HepG2 (cell line): ENCODE measurements around the gene ZKSCAN1. TPM values are rescaled to one million over a fixed set of nuclear protein-coding genes. Genes with fewer than 3 reads are reported as not detected.

Source experiments
- DMAP1 ChIP-seq: IDR thresholded peaks from 2 replicates; pipeline ENCODE4 v1.6.1; 2016
- EED ChIP-seq: sonication (generic); formaldehyde crosslinking; IDR thresholded peaks from 2 replicates; pipeline ENCODE4 v1.5.0; 2020; ENCODE audit warnings: mild to moderate bottlenecking, missing genetic modification reagents
- GATAD2A ChIP-seq: IDR thresholded peaks from 2 replicates; pipeline ENCODE4 v1.6.1; 2016
- HMG20B ChIP-seq: conservative IDR thresholded peaks from 2 replicates; pipeline ENCODE4 v1.6.1; 2016; ENCODE audit warnings: missing genetic modification reagents, missing compliant biosample characterization
- HNF4A ChIP-seq: sonication (generic); formaldehyde crosslinking; IDR thresholded peaks from 2 replicates; pipeline ENCODE4 v1.4.0; 2020; ENCODE audit warnings: missing genetic modification reagents
- JUNB ChIP-seq: sonication (generic); formaldehyde crosslinking; IDR thresholded peaks from 2 replicates; pipeline ENCODE4 v1.8.0; 2022; ENCODE audit warnings: missing genetic modification reagents, mild to moderate bottlenecking, borderline replicate concordance
- NR2C2 ChIP-seq: sonication (generic); formaldehyde crosslinking; IDR thresholded peaks from 2 replicates; pipeline ENCODE4 v1.4.0; 2020; ENCODE audit warnings: missing genetic modification reagents, mild to moderate bottlenecking, moderate library complexity, borderline replicate concordance
- RBFOX2 ChIP-seq: fragments of 200-400 bp; formaldehyde crosslinking; IDR thresholded peaks from 2 replicates; pipeline ENCODE4 v1.6.1; 2017; ENCODE audit warnings: low read depth, mild to moderate bottlenecking, low read length
- SOX5 ChIP-seq: IDR thresholded peaks from 2 replicates; pipeline ENCODE4 v1.6.1; 2016; ENCODE audit warnings: borderline replicate concordance
- ZC3H13 ChIP-seq: sonication (generic); formaldehyde crosslinking; IDR thresholded peaks from 2 replicates; pipeline ENCODE4 v1.8.1; 2023; ENCODE audit warnings: mild to moderate bottlenecking, missing genetic modification reagents, moderate library complexity
- ZFP90 ChIP-seq: sonication (generic); formaldehyde crosslinking; IDR thresholded peaks from 2 replicates; pipeline ENCODE4 v1.8.0; 2022; ENCODE audit warnings: missing genetic modification reagents, mild to moderate bottlenecking, inconsistent platforms, borderline replicate concordance
- ZNF296 ChIP-seq: sonication (generic); formaldehyde crosslinking; conservative IDR thresholded peaks from 2 replicates; pipeline ENCODE4 v1.5.0; 2020; ENCODE audit warnings: mild to moderate bottlenecking, missing genetic modification reagents
- ZNF598 ChIP-seq: sonication (generic); formaldehyde crosslinking; IDR thresholded peaks from 2 replicates; pipeline ENCODE4 v1.5.1; 2020; ENCODE audit warnings: mild to moderate bottlenecking, missing genetic modification reagents, borderline replicate concordance
- ZNF792 ChIP-seq: IDR thresholded peaks from 2 replicates; pipeline ENCODE4 v1.6.1; 2016
- polyA plus RNA-seq, 8 experiments: library from polyadenylated mRNA; depleted of rRNA in 3 of 8; stranded (reverse) in 7 of 8; unstranded in 1 of 8; fragments of >200 nt; fragmentation: Illumina TruSeq in 4 of 8; extraction: Trizol in 4 of 8; gene quantifications; 2 replicates each; pipeline versions ENCODE4 v1.2.1 to v1.2.3, GENCODE V29; 2011 to 2016; ENCODE audit warnings: low read depth in 4 of 8, missing spikeins in 1 of 8, mixed read lengths in 1 of 8; ENCODE audit not compliant: insufficient read depth in 1 of 8
- total RNA-seq, 5 experiments: library from RNA; depleted of rRNA; stranded (reverse); fragments of >200 nt; fragmentation: Illumina TruSeq; extraction: Trizol; gene quantifications; 2 replicates each; pipeline ENCODE4 v1.2.3, GENCODE V29; 2016; ENCODE audit warnings: low read depth in 1 of 5
- TF ChIP-seq, protein P1 (sequence below): IDR thresholded peaks from 2 replicates; pipeline ENCODE4 v1.6.1; 2012; ENCODE audit warnings: low read depth, low read length, improper control_type of control experiment
- TF ChIP-seq, protein P2 (sequence below): sonication (generic); formaldehyde crosslinking; IDR thresholded peaks from 2 replicates; pipeline ENCODE4 v1.8.0; 2022; ENCODE audit warnings: low read depth, missing genetic modification reagents
- TF ChIP-seq, protein P3 (sequence below): sonication (generic); formaldehyde crosslinking; IDR thresholded peaks from 2 replicates; pipeline ENCODE4 v1.4.0; 2020; ENCODE audit warnings: missing genetic modification reagents
- TF ChIP-seq, protein P4 (sequence below): sonication (generic); formaldehyde crosslinking; IDR thresholded peaks from 2 replicates; pipeline ENCODE4 v1.5.1; 2020; ENCODE audit warnings: mild to moderate bottlenecking, missing genetic modification reagents, borderline replicate concordance
- TF ChIP-seq, protein P5 (sequence below): sonication (generic); formaldehyde crosslinking; IDR thresholded peaks from 2 replicates; pipeline ENCODE4 v1.9.0; 2021; ENCODE audit warnings: missing genetic modification reagents, mild to moderate bottlenecking, borderline replicate concordance
- TF ChIP-seq, protein P6 (sequence below), 2 experiments: sonication (generic) in 1 of 2; formaldehyde crosslinking in 1 of 2; IDR thresholded peaks; 2 replicates each; pipeline versions ENCODE4 v1.4.0 to v1.6.1; 2018 to 2020; ENCODE audit warnings: missing genetic modification reagents in 2 of 2, borderline replicate concordance in 1 of 2, low read depth in 1 of 2, mild to moderate bottlenecking in 1 of 2, missing biosample characterization in 1 of 2

The ZKSCAN1 gene
- total and polyA plus RNA-seq, 2 of the 13 experiments (the other 11 are each of a cell fraction or from before 2014, with no cell fraction given) = 46.4 to 60.6 TPM

DNA sequence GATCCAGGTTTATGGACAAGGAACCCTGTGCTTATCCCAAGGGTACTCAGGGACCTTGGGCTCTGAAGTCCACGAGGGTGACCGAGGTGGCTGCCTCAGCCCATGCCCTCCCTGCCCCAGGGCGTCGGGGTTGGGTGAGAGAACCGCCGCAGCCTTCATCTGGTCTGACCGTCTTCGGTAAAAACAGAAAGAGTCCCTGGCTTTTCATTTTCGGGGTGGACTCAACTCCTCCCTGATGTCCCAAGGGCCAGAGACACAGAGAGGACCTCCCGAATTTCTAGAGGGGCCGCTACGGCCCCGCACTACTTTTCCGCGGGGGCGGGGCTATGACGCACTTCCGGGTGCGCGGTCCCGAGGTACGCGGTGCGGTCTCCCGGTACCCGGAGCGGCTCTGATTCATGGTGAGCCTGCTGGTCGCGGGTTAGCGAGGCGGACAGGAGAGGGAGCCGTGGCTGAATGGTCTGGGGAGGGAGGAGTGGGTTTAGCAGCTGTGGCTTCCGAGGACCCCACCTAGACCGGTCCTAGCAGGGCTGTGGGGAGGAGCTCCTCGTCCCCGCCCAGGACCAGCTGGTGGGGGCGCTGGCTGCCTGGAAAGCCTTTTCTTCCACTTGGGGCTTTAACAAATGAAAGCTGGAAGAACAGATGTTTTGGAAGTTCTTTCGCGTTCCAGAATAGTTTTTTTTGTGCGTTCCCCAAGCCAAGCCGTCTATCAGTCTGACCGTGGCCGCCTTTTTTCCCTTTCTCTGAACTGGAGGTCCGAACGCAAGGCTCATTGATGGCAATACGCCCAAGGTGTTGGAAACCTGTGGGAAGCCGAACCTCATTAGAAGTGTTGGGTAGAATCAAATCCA is 34.3 kb downstream of the ZKSCAN1 start, which contains the start of gene ZSCAN21 (continued):
- TF ChIP-seq, protein P1, sequence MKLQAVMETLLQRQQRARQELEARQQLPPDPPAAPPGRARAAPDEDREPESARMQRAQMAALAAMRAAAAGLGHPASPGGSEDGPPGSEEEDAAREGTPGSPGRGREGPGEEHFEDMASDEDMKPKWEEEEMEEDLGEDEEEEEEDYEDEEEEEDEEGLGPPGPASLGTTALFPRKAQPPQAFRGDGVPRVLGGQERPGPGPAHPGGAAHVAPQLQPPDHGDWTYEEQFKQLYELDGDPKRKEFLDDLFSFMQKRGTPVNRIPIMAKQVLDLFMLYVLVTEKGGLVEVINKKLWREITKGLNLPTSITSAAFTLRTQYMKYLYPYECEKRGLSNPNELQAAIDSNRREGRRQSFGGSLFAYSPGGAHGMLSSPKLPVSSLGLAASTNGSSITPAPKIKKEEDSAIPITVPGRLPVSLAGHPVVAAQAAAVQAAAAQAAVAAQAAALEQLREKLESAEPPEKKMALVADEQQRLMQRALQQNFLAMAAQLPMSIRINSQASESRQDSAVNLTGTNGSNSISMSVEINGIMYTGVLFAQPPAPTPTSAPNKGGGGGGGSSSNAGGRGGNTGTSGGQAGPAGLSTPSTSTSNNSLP = no peak
- TF ChIP-seq ZNF598 (CRISPR knock-in tag) (0 out of 2 replicates have a peak, but pooled peaks have one; percentile 34), ZC3H13 (CRISPR knock-in tag) (0 out of 2 replicates have a peak, but pooled peaks have one; percentile 18), HNF4A (CRISPR knock-in tag) (peak; percentile 14; the same call in 1 of the 2 replicates), ZFP90 (peak; percentile 82; the same call in 1 of the 2 replicates), SOX5 (CRISPR knock-in tag) (no peak), EED (CRISPR knock-in tag) (no peak), ZNF296 (CRISPR knock-in tag) (no peak), JUNB (CRISPR knock-in tag) (no peak), ZNF792 (0 out of 2 replicates have a peak, but pooled peaks have one; percentile 35), RBFOX2 (peak; percentile 87), DMAP1 (CRISPR knock-in tag) (peak; percentile 74), HMG20B (no peak), GATAD2A (CRISPR knock-in tag) (peak; percentile 50), NR2C2 (CRISPR knock-in tag) (peak; percentile 84)
- TF ChIP-seq, protein P2, sequence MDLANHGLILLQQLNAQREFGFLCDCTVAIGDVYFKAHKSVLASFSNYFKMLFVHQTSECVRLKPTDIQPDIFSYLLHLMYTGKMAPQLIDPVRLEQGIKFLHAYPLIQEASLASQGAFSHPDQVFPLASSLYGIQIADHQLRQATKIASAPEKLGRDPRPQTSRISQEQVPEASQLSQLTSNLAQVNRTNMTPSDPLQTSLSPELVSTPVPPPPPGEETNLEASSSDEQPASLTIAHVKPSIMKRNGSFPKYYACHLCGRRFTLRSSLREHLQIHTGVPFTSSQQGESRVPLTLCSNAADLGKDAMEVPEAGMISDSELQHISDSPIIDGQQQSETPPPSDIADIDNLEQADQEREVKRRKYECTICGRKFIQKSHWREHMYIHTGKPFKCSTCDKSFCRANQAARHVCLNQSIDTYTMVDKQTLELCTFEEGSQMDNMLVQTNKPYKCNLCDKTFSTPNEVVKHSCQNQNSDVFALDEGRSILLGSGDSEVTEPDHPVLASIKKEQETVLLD = peak; percentile 84
- TF ChIP-seq, protein P3, sequence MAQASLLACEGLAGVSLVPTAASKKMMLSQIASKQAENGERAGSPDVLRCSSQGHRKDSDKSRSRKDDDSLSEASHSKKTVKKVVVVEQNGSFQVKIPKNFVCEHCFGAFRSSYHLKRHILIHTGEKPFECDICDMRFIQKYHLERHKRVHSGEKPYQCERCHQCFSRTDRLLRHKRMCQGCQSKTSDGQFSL = peak; percentile 56; the same call in 1 of the 2 replicates
- TF ChIP-seq, protein P4, sequence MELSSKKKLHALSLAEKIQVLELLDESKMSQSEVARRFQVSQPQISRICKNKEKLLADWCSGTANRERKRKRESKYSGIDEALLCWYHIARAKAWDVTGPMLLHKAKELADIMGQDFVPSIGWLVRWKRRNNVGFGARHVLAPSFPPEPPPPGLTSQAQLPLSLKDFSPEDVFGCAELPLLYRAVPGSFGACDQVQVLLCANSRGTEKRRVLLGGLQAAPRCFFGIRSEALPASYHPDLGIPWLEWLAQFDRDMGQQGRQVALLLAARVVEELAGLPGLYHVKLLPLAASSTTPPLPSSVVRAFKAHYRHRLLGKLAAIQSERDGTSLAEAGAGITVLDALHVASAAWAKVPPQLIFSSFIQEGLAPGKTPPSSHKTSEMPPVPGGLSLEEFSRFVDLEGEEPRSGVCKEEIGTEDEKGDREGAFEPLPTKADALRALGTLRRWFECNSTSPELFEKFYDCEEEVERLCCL (CRISPR knock-in tag) = peak; percentile 2; the same call in 1 of the 2 replicates
- TF ChIP-seq, protein P5, sequence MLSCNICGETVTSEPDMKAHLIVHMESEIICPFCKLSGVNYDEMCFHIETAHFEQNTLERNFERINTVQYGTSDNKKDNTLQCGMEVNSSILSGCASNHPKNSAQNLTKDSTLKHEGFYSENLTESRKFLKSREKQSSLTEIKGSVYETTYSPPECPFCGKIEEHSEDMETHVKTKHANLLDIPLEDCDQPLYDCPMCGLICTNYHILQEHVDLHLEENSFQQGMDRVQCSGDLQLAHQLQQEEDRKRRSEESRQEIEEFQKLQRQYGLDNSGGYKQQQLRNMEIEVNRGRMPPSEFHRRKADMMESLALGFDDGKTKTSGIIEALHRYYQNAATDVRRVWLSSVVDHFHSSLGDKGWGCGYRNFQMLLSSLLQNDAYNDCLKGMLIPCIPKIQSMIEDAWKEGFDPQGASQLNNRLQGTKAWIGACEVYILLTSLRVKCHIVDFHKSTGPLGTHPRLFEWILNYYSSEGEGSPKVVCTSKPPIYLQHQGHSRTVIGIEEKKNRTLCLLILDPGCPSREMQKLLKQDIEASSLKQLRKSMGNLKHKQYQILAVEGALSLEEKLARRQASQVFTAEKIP (CRISPR knock-in tag) = no peak
- TF ChIP-seq, protein P6, sequence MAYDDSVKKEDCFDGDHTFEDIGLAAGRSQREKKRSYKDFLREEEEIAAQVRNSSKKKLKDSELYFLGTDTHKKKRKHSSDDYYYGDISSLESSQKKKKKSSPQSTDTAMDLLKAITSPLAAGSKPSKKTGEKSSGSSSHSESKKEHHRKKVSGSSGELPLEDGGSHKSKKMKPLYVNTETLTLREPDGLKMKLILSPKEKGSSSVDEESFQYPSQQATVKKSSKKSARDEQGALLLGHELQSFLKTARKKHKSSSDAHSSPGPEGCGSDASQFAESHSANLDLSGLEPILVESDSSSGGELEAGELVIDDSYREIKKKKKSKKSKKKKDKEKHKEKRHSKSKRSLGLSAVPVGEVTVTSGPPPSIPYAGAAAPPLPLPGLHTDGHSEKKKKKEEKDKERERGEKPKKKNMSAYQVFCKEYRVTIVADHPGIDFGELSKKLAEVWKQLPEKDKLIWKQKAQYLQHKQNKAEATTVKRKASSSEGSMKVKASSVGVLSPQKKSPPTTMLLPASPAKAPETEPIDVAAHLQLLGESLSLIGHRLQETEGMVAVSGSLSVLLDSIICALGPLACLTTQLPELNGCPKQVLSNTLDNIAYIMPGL (CRISPR knock-in tag; IDR thresholded peaks at IDR 0.05; ENCODE audit: borderline replicate concordance in 1 of 2, low read depth in 1 of 2) = peak; percentile 77 to 82; a peak in 3 of 4 replicates
